ENCODE data around the gene BTNL9.
A peak's percentile ranks its signal among the peaks of the same experiment; 100 is the strongest.

The BTNL9 gene

DNA sequence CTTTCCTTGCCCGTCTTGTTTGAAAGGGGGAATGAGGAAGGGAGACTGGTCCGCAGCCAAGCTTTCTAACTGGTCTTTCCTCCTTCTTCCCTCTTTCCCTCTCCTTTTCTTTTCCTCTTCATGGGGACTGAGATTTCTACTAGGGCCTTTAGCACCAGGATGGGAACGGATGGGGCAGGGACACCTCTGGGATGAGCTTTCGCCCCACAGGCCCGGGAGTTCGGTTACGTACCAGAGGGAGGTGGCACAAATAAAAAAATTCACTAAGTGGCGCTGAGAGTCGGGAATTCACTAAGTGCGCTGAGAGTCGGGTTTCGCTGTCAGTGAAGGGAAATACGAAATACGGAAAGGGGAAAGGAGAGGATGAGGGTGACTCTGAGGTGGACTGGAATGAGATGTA, 21.6 kb downstream of the BTNL9 start:
- Histone ChIP-seq H3K9me3 (ENCODE audit: control insufficient read depth, insufficient read depth, low read length) (0 out of 2 replicates have a peak, but pooled peaks cover 3% of the 10 kb centered on the region), H3K4me1 (ENCODE audit: insufficient read depth, low read length) (no peaks in the 10 kb centered on the region), H3K9ac (ENCODE audit: low read depth, low read length) (no peak overlapping the region), H3K36me3 (ENCODE audit: insufficient read depth, low read length) (no peaks in the 10 kb centered on the region)

DNA sequence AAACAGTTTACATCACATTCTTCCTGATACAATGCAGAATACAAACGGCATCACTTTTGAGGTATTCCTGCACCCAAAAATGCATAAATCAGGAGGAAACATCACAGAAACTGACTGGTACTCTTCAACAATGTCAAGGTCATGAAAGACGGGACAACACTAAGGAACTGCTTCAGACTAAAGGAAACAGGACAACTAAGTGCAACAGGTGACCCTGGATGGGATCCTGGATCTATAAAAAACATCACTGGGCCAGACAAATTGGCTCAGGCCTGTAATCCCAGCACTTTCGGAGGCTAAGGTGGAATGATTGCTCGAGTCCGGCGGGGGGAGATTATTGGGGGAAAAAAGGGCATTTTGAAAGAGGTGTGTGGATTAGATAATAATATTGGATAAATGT, 22.6 kb downstream of the BTNL9 start:
- H3K4me1 ChIP-seq (ENCODE audit: insufficient read depth, low read length): no peaks in the 10 kb centered on the region
- H3K9me3 ChIP-seq (ENCODE audit: control insufficient read depth, insufficient read depth, low read length): 0 out of 2 replicates have a peak, but pooled peaks cover 3% of the 10 kb centered on the region
- H3K9ac ChIP-seq (ENCODE audit: low read depth, low read length): no peak overlapping the region
- H3K36me3 ChIP-seq (ENCODE audit: insufficient read depth, low read length): no peaks in the 10 kb centered on the region

DNA sequence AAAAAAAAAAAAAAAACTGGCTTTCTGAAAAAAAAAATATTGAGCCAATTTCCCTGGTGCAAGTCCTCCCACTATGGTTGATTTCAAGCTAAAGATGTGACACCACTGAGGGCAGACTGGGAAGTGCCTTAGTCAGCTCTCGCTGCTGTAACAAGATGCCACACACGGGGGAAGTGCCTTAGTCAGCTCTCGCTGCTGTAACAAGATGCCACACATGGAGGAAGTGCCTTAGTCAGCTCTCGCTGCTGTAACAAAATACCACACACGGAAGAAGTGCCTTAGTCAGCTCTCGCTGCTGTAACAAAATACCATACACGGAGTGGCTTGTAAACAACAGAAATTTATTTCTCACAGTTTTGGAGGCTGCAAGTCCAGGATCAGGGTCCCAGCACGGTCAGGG, 23.4 kb downstream of the BTNL9 start:
- H3K36me3 ChIP-seq (ENCODE audit: insufficient read depth, low read length): no peaks in the 10 kb centered on the region
- 0 out of 2 replicates have a peak, but pooled peaks cover 3% of the 10 kb centered on the region for H3K9me3 ChIP-seq (ENCODE audit: control insufficient read depth, insufficient read depth, low read length)
- H3K4me1 ChIP-seq (ENCODE audit: insufficient read depth, low read length): no peaks in the 10 kb centered on the region
- H3K9ac ChIP-seq (ENCODE audit: low read depth, low read length): no peak overlapping the region

DNA sequence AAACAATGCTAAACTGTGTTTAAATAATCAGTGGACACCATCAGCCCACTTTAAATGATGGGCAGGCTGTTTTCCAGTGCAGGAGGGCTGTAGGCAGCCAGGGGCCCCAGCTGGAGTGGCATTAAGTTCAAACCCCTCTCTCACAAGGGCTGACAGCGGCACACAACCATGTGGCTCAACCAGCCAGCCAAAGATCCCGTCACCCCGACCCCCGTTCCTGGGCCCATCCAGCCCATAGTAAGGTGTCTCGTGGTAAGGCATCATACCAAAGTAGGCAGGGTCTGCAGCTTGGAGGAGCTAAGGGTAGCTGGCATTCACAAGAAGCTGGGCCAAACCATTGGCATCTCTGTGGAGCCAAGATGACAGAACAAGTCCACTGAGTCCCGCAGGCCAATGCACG, 24.9 kb downstream of the BTNL9 start:
- no peaks in the 10 kb centered on the region for H3K4me1 ChIP-seq (ENCODE audit: insufficient read depth, low read length)
- H3K9ac ChIP-seq (ENCODE audit: low read depth, low read length): no peak overlapping the region
- H3K9me3 ChIP-seq (ENCODE audit: control insufficient read depth, insufficient read depth, low read length): 0 out of 2 replicates have a peak, but pooled peaks cover 3% of the 10 kb centered on the region
- no peaks in the 10 kb centered on the region for H3K36me3 ChIP-seq (ENCODE audit: insufficient read depth, low read length)

DNA sequence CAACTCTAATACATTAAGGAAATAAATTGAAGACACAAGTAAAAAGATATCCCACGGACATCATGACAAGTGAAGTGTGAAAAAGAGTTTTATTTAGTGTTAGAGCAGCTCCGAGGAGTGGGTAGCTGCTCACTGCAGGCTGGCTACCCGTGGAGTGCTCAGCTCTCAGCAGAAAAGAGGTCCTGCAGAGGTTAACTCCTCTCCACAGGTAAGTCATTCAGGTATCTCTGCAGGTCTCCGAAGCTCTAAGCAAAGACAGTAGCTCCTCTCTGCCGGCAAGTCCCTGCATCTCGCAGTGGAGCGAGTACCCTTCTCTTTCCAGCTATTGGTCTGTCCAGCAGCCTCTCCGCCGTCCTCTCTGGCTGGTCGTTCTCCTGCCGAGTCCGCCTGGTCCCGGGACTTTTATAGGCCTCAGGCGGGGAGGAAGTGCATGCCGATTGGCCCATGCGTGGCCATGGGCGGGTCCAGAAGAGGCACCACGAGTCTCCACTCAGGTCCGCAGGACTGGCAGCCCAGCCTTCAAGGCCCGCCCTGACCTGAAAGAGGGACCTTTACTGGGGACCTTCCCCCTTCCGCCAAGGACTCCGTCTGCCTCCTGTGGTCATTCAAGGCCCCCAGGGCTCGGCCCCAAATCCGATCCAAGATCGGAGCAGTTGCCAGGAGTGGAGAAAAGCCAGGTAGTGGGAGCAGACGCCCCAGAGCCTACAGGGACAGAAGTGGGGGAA, 29.9 kb downstream of the BTNL9 start:
- Histone ChIP-seq H3K9ac (ENCODE audit: low read depth, low read length) (peak overlapping the region; percentile 29; the same call in 1 of the 2 replicates), H3K4me1 (ENCODE audit: insufficient read depth, low read length) (no peaks in the 10 kb centered on the region), H3K9me3 (ENCODE audit: control insufficient read depth, insufficient read depth, low read length) (0 out of 2 replicates have a peak, but pooled peaks cover 3% of the 10 kb centered on the region), H3K36me3 (ENCODE audit: insufficient read depth, low read length) (no peaks in the 10 kb centered on the region)

- Histone ChIP-seq H3K9ac (ENCODE audit: low read depth, low read length) (peak overlapping the region; percentile 29; the same call in 1 of the 2 replicates), H3K9me3 (ENCODE audit: control insufficient read depth, insufficient read depth, low read length) (0 out of 2 replicates have a peak, but pooled peaks cover 3% of the 10 kb centered on the region), H3K36me3 (ENCODE audit: insufficient read depth, low read length) (no peaks in the 10 kb centered on the region), H3K4me1 (ENCODE audit: insufficient read depth, low read length) (no peaks in the 10 kb centered on the region)
These were observed 30.5 kb downstream of the BTNL9 start for GRCh38 chr5:181070523-181070922.

DNA sequence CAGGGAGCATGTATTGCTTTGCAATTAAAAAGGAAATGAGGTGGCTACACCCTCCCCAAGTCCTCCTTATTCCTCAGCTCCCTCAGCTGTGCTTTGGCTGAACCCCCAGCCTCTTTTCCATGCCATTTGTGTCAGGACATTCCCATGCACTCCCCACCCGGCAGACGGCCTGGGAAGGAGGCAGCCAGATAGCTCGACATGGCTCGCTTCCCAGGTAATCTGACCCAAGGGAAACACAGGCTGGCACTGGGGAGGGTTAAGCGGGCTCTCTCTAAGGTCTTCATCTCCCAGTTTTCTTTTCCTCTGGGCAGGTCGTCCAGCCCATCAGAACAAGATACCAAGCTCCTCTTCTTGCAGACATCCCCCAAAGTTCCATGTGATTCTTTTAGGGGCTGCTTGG, 31.2 kb downstream of the BTNL9 start:
- Histone ChIP-seq H3K36me3 (ENCODE audit: insufficient read depth, low read length) (no peaks in the 10 kb centered on the region), H3K9me3 (ENCODE audit: control insufficient read depth, insufficient read depth, low read length) (0 out of 2 replicates have a peak, but pooled peaks cover 3% of the 10 kb centered on the region), H3K4me1 (ENCODE audit: insufficient read depth, low read length) (no peaks in the 10 kb centered on the region), H3K9ac (ENCODE audit: low read depth, low read length) (no peak overlapping the region)

- Histone ChIP-seq H3K4me1 (ENCODE audit: insufficient read depth, low read length) (no peaks in the 10 kb centered on the region), H3K9me3 (ENCODE audit: control insufficient read depth, insufficient read depth, low read length) (no peaks in the 10 kb centered on the region), H3K9ac (ENCODE audit: low read depth, low read length) (no peak overlapping the region), H3K36me3 (ENCODE audit: insufficient read depth, low read length) (no peaks in the 10 kb centered on the region)
These were observed 36.9 kb downstream of the BTNL9 start for GRCh38 chr5:181076920-181077319.

GRCh38 chr5:181081989-181082388, 41.9 kb downstream of the BTNL9 start:
- Histone ChIP-seq H3K9ac (ENCODE audit: low read depth, low read length) (no peak overlapping the region), H3K36me3 (ENCODE audit: insufficient read depth, low read length) (no peaks in the 10 kb centered on the region), H3K9me3 (ENCODE audit: control insufficient read depth, insufficient read depth, low read length) (no peaks in the 10 kb centered on the region), H3K4me1 (ENCODE audit: insufficient read depth, low read length) (no peaks in the 10 kb centered on the region)

- no peaks in the 10 kb centered on the region for H3K36me3 ChIP-seq (ENCODE audit: insufficient read depth, low read length)
- no peaks in the 10 kb centered on the region for H3K9me3 ChIP-seq (ENCODE audit: control insufficient read depth, insufficient read depth, low read length)
- H3K4me1 ChIP-seq (ENCODE audit: insufficient read depth, low read length): no peaks in the 10 kb centered on the region
- peak overlapping the region; percentile 21; the same call in 1 of the 2 replicates for H3K9ac ChIP-seq (ENCODE audit: low read depth, low read length)
These were observed 44.6 kb downstream of the BTNL9 start for GRCh38 chr5:181084621-181085195.

DNA sequence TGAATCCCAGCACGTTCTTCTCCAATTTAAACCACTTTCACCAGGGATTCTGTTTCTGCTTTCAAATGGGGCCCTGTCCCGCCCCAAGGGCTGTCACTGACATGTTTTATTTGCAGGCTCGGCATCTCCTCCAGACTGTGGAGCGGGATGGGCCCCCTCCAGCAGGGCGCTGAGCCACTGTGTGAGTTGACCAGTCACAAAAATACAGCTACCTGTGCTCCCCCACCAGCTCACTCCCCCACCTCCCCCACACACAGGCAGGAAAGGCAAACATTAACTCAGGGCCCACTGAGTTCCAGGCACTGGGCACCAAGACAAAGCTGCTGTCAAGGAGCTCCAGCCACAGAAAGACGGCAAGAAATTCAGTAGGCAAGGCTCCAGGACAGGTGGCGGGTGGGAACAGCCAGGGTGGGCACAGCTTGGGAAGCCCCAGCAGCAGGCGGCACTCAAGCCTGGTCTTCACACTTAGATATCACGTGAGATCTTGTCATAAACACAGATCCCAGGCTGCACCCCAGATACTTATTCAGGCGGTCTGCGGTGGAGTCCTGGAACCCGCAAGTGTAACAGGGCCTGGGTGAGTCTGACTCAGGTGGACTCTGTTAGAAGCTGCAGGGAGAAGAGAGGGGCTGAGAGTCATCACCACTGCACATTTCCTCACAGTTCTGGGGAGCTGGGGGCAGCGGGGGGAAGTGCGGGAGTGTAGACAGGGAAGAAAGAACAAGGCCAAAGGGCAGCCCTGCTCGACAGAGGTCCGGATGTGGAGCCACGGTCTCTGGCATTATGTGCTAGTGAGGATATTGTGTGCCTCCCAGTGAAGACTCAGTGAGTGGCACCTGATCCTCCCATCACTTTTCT, 46.2 kb downstream of the BTNL9 start:
- H3K36me3 ChIP-seq (ENCODE audit: insufficient read depth, low read length): no peaks in the 10 kb centered on the region
- no peaks in the 10 kb centered on the region for H3K9me3 ChIP-seq (ENCODE audit: control insufficient read depth, insufficient read depth, low read length)
- no peaks in the 10 kb centered on the region for H3K4me1 ChIP-seq (ENCODE audit: insufficient read depth, low read length)
- no peak overlapping the region for H3K9ac ChIP-seq (ENCODE audit: low read depth, low read length)

DNA sequence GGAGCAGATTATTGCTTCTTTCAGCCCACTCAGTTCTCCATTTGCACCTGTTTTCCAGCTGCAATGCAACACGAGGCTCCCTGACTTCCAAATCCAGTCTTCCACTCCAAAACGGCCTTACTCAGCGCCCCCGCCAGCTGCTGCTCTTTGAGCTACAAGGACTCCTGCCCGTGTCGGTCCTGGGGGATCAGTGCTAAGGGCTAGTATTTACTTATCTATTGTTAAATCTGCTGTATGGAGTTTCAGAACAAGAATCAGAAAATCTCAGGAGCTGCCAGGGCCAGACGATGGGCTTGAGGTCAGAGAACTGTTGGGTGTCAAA, 46.8 kb downstream of the BTNL9 start:
- H3K4me1 ChIP-seq (ENCODE audit: insufficient read depth, low read length): no peaks in the 10 kb centered on the region
- no peaks in the 10 kb centered on the region for H3K36me3 ChIP-seq (ENCODE audit: insufficient read depth, low read length)
- no peaks in the 10 kb centered on the region for H3K9me3 ChIP-seq (ENCODE audit: control insufficient read depth, insufficient read depth, low read length)
- H3K9ac ChIP-seq (ENCODE audit: low read depth, low read length): no peak overlapping the region

DNA sequence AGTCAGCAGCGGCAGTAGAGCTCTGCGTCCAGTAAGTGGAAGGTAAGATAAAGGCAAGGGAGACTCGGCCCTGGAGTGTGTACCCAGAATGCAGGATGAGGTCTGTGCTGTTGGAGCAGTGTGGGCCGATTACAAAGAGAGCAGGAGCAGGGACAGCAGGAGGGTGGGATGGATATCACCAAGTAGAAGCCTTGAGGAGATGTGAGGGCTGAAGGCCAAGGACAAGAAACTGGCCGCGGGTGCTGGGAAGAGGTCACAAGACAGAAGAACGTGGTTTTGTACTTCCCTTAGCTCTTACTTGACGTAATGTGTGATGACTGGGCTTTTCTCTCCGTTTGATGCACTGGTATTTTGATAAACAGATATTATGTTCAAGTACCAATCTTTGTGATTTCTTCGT, 47.2 kb downstream of the BTNL9 start:
- no peak overlapping the region for H3K9ac ChIP-seq (ENCODE audit: low read depth, low read length)
- no peaks in the 10 kb centered on the region for H3K9me3 ChIP-seq (ENCODE audit: control insufficient read depth, insufficient read depth, low read length)

GRCh38 chr5:181088289-181088688, 48.2 kb downstream of the BTNL9 start:
- H3K36me3 ChIP-seq (ENCODE audit: insufficient read depth, low read length): no peaks in the 10 kb centered on the region
- H3K9me3 ChIP-seq (ENCODE audit: control insufficient read depth, insufficient read depth, low read length): no peaks in the 10 kb centered on the region
- no peak overlapping the region for H3K9ac ChIP-seq (ENCODE audit: low read depth, low read length)
- H3K4me1 ChIP-seq (ENCODE audit: insufficient read depth, low read length): no peaks in the 10 kb centered on the region

More for the DNA sequence above, 47.2 kb downstream of the BTNL9 start:
- Histone ChIP-seq H3K36me3 (ENCODE audit: insufficient read depth, low read length) (no peaks in the 10 kb centered on the region), H3K4me1 (ENCODE audit: insufficient read depth, low read length) (no peaks in the 10 kb centered on the region)
